Natural killer cell treated with Interleukin-12 subunit alpha and Interleukin-12 subunit beta and Interleukin-15 and Interleukin-18, amount 100 ng/mL, for 72 hours (primary cell): Measurements from ENCODE around the gene SOCS1. TPM values are rescaled to one million over a fixed set of nuclear protein-coding genes. Genes with fewer than 3 reads are reported as not detected.

Experiments
- ATAC-seq, 2 donors: fragments of 150-1000 bp; cut with Tn5 transposase in 1 of 2; sonication (Bioruptor Pico), chemical (Tn5 transposase) in 1 of 2; 2 replicates each; pipeline ENCODE4 v1.10.0; 2021
- DNase-seq: peaks from one replicate; pipeline ENCODE4 v3.0.0; 2022; ENCODE audit warnings: low spot score
- H3K27ac Mint-ChIP-seq, 2 donors: 1 replicate in 1 of 2; 2 replicates in 1 of 2; pipeline ENCODE4 v1.8.0; 2022; ENCODE audit warnings: mixed read lengths in 2 of 2, mild to moderate bottlenecking in 1 of 2, moderate library complexity in 1 of 2
- H3K27me3 Mint-ChIP-seq, 2 donors: 1 replicate in 1 of 2; 2 replicates in 1 of 2; pipeline ENCODE4 v1.8.0; 2022; ENCODE audit warnings: mixed read lengths in 2 of 2
- H3K36me3 Mint-ChIP-seq: one replicate; pipeline ENCODE4 v1.8.0; 2022; ENCODE audit warnings: mixed read lengths
- H3K4me1 Mint-ChIP-seq, 2 donors: 1 replicate in 1 of 2; 2 replicates in 1 of 2; pipeline ENCODE4 v1.8.0; 2022; ENCODE audit warnings: low read depth in 2 of 2, mixed read lengths in 2 of 2, mild to moderate bottlenecking in 1 of 2
- H3K4me3 Mint-ChIP-seq: one replicate; pipeline ENCODE4 v1.8.0; 2022; ENCODE audit warnings: mixed read lengths
- H3K9me3 Mint-ChIP-seq: 2 replicates; pipeline ENCODE4 v1.8.0; 2022; ENCODE audit warnings: mixed read lengths
- total RNA-seq, 2 donors: library from RNA; stranded (reverse); gene quantifications; one replicate each; pipeline ENCODE4 v1.2.3, GENCODE V29; 2022

SOCS1 gene
- total RNA-seq, 2 donors from 2014 or later: 199 to 299 TPM

DNA sequence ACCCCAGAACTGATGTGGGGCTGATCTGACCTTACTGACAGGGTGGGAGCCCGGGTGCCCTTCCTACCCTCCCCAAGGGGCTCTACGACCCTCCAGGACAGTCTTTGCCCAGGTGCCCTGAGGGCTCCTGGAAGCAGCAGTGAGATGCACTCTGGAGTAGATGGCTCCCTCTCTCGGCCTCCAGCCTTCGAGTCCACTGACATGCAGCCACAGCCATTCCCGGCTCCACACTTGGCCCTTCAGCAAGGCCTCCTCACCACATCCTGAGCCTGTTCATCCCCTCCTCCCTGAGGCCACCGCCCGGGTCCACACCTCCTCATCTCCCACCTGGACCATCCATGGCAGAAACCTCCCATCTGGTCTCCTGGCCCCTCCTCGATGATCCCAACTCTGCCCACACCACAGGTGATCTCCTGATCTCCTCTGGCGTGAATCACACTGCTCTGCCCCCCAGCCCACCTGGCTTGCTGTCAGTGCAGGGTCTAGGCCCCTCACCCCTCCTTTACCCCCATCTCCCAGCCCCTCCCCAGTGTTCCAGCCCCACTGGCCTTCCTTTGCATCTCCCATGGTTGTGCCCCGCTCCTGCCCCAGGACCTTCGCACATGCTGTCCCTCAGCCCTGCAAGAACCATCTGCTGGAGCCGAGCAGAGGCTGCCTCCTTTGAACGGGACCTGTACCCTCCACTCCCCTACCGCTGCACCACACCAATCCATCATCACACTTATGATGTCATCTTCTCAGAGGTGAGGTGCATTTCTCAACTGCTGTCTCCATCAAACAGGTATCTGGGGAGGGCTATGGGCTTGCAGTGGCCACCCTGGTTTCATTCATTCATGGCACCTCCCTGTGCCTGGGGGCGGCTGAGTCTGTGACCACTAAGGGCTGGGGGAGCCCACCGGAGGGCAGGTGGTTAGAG lies 44.7 kb downstream of the SOCS1 start:
- Mint-ChIP-seq H3K4me3 (no peak overlapping the region), H3K4me1 (peaks cover 24 to 46% of the 10 kb centered on the region in 2 donors), H3K9me3 (peaks cover 3% of the 10 kb centered on the region), H3K36me3 (peaks cover 8% of the 10 kb centered on the region), H3K27me3 (no peaks in the 10 kb centered on the region), H3K27ac (peak overlapping the region; percentile 14 to 82)
- no peak for DNase-seq
- ATAC-seq: no peak

DNA sequence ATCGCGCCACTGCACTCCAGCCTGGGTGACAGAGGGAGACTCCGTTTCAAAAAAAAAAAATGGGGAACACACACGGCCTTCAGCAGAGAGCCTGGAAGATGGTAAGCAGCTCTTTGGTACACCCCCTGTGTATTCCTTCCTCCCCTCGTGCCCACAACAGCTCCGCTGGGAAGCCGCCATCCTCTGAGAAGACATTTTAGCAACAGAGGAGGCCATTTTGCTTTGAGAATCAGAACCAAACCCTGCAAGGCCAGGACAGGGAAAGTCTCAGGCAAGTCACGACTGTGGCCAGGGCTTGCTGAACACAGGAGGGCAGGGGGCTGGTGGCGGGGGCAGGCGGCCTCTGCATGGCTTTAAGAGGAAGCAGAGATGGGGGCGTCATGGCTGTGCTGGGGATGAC lies 45.7 kb downstream of the SOCS1 start:
- Mint-ChIP-seq H3K4me1 (peaks cover 26 to 47% of the 10 kb centered on the region in 2 donors), H3K27ac (peak overlapping the region in 1 of 2 donors; percentile 27), H3K4me3 (no peak overlapping the region), H3K27me3 (no peaks in the 10 kb centered on the region), H3K36me3 (no peaks in the 10 kb centered on the region), H3K9me3 (no peaks in the 10 kb centered on the region)
- DNase-seq (no peak), ATAC-seq (no peak)

DNA sequence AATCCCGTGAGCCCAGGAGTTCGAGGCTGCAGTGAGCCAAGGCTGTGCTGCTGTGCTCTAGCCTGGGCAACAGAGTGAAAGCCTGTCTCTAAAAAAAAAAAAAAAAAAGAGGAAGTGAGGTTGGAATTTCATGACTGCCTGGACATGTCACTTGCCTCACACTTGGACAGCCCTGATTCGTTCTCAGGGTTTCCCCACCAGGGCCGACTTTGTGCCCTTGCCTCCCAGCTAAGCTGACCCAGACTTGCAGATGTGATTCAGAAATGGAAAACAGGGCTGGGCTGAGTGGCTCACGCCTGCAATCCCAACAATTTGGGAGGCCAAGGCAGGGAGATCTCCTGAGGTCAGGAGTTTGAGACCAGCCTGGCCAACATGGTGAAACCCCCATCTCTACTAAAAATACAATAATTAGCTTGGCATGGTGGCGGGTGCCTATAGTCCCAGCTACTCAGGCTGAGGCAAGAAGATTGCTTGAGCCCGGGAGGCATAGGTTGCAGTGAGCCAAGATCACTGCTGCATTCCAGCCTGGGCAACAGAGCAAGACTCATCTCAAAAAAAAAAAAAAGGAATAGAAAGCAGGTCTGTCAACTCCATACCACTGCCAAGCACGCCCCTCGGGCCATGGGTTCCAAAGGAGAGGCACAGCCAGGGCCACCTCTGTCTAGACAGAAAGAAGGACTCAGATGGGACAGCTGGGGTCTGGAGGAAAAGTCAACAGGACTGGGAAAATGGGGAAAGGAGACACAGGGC lies 46.9 kb downstream of the SOCS1 start:
- no peak overlapping the region for H3K27ac Mint-ChIP-seq
- H3K27me3 Mint-ChIP-seq: no peaks in the 10 kb centered on the region
- no peaks in the 10 kb centered on the region for H3K9me3 Mint-ChIP-seq
- no peaks in the 10 kb centered on the region for H3K36me3 Mint-ChIP-seq
- ATAC-seq: no peak
- H3K4me1 Mint-ChIP-seq: peaks cover 32 to 57% of the 10 kb centered on the region in 2 donors
- no peak for DNase-seq
- H3K4me3 Mint-ChIP-seq: no peak overlapping the region

DNA sequence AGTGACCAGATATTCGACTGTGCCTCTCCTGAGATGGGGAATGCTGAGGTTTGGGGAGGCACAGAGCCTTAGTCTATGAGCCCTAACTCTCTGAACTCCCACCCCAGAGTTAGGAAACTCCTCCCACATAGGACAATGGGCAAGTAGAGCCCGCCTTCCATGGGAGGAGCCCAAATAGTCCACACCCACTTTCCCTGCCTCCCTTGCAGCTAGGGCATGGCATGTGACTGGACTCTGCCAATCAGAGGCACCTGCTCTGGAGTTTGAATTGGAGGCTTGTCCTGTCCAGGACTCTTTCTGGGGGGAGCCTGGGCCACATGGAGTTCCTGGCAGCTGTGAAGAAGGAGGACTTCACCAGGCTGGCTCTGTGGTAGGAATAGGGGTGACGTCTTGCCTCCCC lies 48.4 kb downstream of the SOCS1 start:
- Mint-ChIP-seq H3K4me1 (peaks cover 39 to 64% of the 10 kb centered on the region in 2 donors), H3K27ac (peak overlapping the region; percentile 95 to 97), H3K36me3 (no peaks in the 10 kb centered on the region), H3K27me3 (no peaks in the 10 kb centered on the region), H3K9me3 (no peaks in the 10 kb centered on the region), H3K4me3 (peak overlapping the region; percentile 80)
- DNase-seq (no peak), ATAC-seq (no peak)

DNA sequence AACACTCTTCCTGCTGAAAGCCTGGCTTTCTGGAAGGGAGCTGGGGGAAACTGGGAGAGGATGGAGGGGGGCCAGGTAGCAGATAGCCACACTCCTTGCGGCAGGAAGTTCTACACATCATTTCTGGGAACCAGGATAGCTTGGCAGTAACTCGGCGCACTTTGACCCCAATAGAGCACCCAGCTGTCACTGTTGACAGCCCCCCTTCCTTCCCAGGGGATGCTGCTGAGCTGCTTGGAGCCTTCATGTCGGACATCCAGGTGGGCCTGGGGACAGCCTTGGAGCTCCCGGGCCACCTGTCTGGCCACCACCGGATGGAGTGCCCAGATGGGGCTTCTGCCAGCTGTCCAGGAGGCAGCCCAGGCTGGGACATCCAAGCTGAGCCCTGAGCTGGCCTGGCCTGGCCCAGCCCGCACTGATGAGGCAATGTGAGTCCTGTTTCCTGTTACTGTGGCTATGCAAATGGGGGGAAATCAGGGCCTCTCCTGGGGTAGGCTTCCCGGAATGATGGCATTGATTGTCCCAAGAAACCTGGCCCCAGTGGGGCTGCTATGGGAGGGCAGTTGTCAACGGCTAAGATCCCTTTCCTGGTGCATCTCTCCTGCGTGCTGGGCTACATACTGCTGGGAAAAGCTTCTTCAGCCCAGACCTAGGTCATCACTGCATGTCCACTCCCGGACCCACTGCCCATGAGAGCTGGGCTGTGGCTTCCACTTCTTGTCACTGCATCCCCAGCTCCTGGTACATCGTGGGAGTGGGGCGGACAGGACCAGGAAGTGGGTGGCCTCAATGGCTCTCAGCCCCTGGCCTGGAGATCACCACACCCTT lies 50.0 kb downstream of the SOCS1 start:
- H3K36me3 Mint-ChIP-seq: no peaks in the 10 kb centered on the region
- ATAC-seq (peak; percentile 81 to 84), DNase-seq (peak; percentile 92)
- H3K9me3 Mint-ChIP-seq: no peaks in the 10 kb centered on the region
- no peaks in the 10 kb centered on the region for H3K27me3 Mint-ChIP-seq
- H3K4me3 Mint-ChIP-seq: peak overlapping the region; percentile 80
- H3K4me1 Mint-ChIP-seq: peaks cover 52 to 68% of the 10 kb centered on the region in 2 donors
- H3K27ac Mint-ChIP-seq: peak overlapping the region; percentile 95 to 97

DNA sequence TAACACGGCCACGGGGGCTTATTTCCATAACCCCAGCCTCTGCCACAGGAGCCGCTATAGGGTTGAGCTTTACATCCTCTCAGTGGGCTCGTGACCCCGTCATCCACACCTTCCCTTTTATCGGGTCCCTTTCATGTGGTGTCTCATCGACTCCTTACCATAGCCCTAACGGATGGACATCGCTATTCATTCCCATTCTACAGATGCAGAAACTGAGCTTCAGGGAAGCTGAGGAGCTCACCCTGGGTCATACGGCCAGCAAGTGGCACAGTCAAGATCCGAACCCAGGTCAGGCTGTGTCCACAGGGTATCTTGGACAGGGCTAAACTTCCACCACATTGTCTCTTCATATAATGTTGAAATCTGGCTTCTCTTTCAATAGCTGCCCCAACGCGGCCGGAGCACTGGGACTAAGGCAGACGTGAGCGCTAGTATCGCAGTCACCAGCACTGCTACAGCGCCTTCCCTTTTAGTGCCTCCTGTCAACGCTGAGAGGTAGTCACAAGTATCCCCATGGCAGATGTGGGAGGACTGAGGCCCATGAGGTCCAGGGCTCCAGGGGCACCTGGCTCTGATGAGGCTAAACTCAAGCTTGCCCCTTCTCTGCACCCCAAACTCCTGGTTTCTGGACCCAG lies 50.8 kb downstream of the SOCS1 start:
- no peaks in the 10 kb centered on the region for H3K36me3 Mint-ChIP-seq
- ATAC-seq (no peak), DNase-seq (no peak)
- H3K27ac Mint-ChIP-seq: peak overlapping the region; percentile 95 to 97
- peak overlapping the region; percentile 50 for H3K4me3 Mint-ChIP-seq
- H3K4me1 Mint-ChIP-seq: peaks cover 52 to 71% of the 10 kb centered on the region in 2 donors
- H3K27me3 Mint-ChIP-seq: no peaks in the 10 kb centered on the region
- no peaks in the 10 kb centered on the region for H3K9me3 Mint-ChIP-seq

DNA sequence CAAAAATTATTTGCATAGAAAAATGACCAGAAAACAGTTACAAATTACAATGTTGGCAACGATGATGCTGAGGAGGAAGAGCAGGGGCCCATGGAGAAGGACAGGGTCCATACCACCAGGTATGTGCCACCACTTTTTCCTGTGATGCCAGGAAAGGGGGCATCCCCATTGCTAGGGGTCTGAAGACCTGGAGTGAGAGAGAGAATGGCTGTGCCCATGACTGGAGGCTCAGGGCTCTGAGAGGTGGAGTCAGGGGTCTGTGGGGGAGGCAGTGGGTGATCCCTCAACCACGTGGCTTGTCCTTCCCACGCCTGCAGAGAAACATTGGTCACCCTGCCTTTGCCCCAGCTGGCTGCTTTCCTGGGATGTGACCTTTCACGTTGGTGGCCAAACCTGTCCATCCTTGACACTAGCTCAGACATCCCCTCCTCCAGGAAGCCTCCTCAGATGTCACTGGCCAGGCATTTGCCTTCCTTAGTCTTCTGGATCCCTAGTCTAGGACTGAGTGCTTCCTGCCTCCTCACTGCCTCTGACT lies 51.4 kb downstream of the SOCS1 start:
- Mint-ChIP-seq H3K36me3 (no peaks in the 10 kb centered on the region), H3K4me1 (peaks cover 52 to 71% of the 10 kb centered on the region in 2 donors)
- no peak for DNase-seq

More for the DNA sequence above, 51.4 kb downstream of the SOCS1 start:
- H3K4me3 Mint-ChIP-seq: peak overlapping the region; percentile 50
- no peaks in the 10 kb centered on the region for H3K27me3 Mint-ChIP-seq
- ATAC-seq: no peak
- H3K27ac Mint-ChIP-seq: peak overlapping the region; percentile 95 to 97
- no peaks in the 10 kb centered on the region for H3K9me3 Mint-ChIP-seq

Other genes starting within 250 kb of the SOCS1 start
- not detected for gene TNP2, start 13.1 kb upstream of the SOCS1 start, total RNA-seq
- gene PRM3, start 17.4 kb upstream of the SOCS1 start, total RNA-seq: not detected
- gene PRM2, start 20.3 kb upstream of the SOCS1 start, total RNA-seq: not detected
- not detected for gene PRM1, start 25.1 kb upstream of the SOCS1 start, total RNA-seq
- 10 to 100 TPM; 11.6 to 15.2 TPM for gene RMI2, start 89.3 kb upstream of the SOCS1 start, total RNA-seq